ENCODE data around the gene EVA1A.

Gene EVA1A

DNA sequence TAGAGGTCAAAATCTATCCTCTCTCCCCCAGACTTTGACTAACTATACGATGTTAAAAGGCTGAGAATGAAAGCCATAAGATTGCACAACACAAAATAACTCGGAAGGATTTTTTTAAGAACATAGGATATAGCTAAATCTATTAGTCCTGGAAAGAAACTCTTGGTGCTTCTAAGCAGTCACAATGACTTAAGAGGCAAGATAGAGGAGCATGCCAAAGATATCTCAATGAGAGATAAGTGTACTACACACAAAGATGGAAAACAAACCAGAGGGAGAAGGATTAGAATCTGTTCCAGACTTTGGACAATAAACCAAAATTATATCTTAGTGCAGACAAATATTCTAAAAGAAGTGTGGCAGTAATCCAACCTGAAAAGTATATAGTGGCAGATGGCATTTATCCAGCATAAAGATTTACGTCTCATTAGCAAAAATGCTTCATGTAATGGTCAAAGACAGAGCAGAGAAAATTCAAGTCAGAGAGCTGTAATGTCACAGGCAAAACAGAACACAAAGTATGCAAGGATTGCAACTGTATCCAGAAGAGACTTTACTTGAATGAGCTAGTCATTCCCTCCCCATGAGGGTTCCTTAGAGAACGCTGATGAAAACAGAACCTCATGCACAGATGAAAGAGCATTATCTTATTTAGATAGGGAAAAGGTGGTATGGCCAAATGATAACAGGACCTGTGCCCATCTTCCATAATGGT lies 28.8 kb upstream of the EVA1A start:
- no peak for DNase-seq

- DNase-seq = no peak
Measured at GRCh38 chr2:75587954-75588587, 27.3 kb upstream of the EVA1A start.

- no peak for DNase-seq
Measured at GRCh38 chr2:75586971-75587370, 26.2 kb upstream of the EVA1A start.

DNA sequence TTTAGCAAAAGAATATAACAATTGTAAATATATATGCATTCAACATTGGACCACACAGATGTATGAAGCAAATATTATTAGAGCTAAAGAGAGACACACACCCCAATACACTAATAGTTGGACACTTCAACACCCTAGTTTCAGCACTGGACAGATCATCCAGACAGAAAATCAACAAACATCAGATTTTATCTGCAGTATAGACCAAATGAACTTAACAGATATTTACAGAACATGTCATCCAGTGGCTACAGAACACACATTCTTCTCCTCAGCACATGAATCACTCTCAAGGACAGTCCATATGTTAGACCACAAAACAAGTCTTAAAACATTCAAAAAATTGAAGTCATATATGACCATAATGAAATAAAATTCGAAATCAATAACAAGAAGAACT lies 22.1 kb upstream of the EVA1A start:
- no peak for DNase-seq

GRCh38 chr2:75580606-75581005 lies 19.9 kb upstream of the EVA1A start:
- DNase-seq = no peak

DNA sequence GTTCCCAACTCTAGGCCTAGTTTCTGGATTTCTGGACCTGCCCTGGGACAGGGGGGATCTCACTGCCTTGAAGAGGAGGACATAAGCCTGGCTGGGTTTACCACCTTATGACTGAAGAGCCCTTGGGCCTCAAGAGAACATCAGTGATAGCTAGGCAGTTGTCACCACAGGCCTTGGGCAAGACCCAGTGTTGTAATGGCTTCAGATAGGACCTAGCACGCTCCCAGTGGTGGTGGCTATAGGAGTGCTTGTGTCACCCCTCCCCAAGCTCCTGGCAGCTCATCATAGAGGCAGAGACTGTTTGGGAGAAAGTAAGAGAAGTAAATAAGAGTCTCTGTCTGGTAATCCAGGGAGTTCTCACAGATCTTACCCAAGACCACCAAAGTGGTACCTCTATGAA lies 19.4 kb upstream of the EVA1A start:
- no peak for DNase-seq

DNA sequence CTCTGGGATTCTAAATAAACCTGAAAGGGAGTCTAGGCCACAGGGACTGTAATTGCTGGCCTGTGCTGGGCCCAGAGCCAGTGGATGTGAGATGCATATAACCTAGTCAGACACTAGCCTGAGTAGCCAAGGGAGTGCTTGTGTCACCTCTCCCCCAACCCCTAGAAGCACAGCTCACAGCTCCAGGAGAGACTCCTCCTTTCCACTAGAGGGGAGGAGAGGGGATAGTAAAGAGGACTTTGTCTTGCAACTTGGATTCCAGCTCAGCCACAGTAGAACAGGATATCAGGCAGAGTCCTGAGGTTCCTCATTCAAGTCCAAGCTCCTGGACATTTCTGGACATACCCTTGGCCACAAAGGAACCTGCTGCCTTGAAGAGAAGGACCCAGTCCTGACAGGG lies 18.4 kb upstream of the EVA1A start:
- DNase-seq = no peak

DNA sequence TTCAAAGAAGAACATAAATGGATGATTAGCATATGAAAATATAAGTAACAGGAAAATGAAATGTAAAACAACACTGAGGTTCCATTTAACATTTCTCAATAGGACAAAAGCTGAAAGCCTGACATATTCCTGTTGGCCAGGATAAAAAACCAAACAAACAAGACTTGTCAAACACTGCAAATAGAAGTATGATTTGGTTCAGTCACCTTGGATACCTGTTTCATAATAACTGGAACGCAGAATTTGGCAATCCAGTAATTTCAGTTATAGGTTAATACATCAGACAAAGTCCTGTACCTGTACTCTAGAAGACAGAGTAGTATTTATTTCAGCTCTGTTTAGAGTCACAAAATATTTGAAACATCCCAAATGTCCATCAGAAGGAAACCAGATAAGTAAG lies 16.5 kb upstream of the EVA1A start:
- DNase-seq = no peak

DNA sequence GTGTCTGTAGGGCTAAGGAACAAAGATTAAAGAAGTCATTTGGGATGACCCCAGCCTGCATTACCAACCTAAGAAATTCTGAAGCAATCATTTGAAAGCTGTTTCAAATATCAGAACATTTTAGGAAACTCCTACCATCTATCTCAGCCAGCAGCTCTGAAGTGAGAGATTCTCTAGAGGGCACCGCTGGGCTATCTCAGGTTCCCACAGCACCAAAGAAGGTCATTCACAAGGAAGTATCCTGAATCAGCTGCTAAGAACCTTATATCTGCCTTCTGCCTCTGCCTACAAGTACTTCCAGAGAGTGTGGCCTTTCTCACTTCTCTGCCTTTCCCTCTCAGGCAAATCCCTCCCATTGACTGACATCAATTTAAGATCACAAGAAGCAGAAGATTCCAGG lies 13.4 kb upstream of the EVA1A start:
- DNase-seq = no peak

DNA sequence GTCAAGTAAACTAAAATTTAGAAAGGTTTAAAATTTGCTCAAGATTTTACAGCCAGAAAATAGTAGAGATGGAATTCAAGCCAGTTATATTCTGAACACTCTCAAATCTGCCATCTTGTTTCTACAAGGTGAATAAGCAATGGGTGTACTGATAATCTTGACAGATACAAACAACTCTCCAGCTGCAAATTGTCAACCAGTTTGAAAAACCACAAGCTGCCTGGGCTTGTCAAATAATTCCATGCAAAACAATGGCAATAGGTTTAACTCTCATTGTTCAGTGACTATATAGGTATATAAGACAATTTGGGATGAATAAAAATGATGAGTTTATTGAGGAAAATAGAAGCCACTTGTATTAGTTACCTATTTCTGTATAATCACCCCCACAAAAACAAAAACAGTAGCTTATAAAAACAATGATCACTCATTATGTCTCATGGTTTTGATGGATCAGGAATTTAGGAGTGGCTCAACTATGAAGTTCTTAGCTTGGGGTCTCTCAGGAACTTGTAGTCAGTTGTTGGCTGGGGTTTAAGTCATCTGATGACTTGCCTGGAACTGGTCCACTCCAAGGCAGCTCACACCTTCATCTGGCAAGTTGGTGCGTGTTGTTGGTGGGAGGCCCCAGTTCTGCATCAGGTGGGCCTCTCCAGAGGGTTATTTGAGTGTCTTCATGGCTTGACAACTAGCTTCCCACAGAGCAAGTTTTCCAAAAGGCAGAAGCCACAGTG lies 12.6 kb upstream of the EVA1A start:
- no peak for DNase-seq

GRCh38 chr2:75571730-75572430 lies 11.1 kb upstream of the EVA1A start:
- no peak for DNase-seq

GRCh38 chr2:75570948-75571729 lies 10.4 kb upstream of the EVA1A start:
- DNase-seq = no peak

DNA sequence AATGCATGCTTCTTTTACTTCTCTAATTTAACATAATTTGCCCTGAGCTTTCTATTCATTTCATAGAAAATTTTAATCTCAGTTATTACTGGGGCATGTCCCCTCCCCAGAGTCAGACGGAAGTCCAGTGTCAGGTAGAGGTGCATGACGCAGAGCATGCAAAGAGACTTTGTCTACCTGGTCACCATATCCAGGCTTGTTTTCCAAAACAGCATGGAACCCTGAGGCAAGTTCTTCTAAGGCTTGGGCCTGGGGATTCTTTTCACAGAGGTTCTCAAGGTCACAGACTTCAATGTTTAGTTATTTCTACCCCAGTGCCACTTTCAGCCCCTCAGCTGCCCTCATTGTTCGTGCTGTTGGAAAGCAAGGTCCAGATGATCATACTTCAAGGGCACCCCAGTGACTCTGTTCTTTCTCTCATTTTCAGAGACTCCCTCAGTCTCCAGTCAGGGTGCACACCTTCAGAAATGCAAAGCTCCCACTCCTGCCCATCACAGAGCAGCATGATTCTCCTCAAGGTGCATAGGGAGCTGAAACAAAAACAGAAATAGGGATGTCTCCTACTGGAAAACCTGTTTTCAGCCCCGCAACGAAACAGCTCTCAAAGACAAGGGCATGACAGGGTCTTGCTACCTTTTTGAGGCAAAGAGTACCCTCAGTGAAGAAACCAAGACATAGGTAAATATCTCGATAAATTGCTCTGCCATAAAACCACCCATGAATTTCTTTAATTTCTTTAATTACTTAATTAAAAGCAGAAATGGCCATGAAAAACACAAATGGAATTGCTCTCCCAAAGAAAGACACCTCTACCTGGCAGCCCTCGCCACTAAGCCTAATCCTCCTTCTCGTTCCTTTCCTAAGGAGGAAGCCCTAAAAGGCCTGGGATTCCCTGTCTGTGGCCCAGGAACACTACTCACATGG lies 9.5 kb upstream of the EVA1A start:
- DNase-seq = no peak

DNA sequence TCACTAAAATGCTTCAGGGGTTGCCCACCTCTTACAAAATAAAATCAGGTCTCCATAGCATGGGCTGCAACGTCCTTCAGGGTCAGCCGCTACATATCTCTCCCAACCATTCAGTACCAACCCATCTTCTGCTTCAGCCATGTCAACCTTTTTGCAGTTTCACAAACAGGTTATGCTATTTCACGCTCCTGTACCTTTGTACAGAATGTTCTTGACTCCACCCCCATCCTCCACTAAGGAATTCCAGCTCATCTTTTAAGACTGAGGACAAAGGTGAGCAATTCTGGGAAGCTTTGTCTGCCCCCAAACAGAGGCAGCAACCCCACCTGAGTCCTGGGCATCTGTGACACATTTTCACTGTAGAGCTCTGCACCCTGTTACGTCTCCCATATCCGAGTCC lies 8.8 kb upstream of the EVA1A start:
- no peak for DNase-seq

DNA sequence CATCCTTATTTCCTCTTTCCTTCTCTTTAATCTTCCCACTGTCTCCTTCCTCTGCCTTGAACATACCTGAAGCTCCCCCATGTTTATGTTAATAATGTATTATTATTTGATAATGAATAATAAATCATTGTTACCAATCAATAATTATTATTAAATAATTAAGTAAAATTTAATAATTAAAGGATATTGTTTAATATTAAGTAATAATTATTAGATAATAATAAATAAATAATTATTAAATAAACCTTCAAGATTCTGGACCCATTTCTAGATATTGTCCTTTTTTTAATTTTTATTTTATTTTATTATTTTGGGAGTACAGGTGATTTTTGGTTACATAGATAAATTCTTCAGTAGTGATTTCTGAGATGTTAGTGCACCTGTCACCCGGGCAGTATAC lies 7.4 kb upstream of the EVA1A start:
- DNase-seq = no peak

GRCh38 chr2:75565472-75566462 lies 5.0 kb upstream of the EVA1A start:
- DNase-seq = no peak

- no peak for DNase-seq
Measured at GRCh38 chr2:75564713-75565359, 4.1 kb upstream of the EVA1A start.

DNA sequence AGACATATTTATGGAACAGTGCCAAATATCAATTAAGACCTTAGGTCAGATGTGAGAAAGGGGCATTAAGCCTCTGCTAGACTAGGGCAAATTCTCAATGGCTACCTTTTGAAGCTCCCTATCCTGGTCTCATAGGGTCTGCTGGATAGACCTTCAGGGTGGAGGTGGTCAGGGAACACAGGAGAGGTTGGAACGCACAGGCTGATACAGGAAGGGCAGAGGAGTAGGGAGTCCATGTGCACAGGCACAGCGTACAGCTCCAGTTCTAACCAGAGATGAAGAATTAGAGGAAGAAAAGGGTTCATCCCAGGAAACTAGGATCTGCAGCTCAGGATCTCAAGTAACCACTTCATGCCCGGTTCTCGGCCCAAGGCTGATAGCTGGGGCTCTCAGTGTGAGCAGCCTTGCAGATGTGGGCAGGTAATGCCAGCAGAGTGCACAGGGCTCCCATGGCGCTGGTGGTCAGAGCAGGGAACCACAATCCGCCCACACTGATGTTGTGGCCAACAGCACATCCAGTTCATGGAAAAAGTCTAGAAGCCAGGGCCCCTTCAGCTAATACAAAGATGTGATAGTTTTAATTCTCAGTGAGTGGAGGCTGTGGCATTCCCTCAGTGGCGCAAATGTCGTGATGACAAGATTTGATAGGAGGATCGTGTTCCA lies 3.4 kb upstream of the EVA1A start:
- DNase-seq = no peak

DNA sequence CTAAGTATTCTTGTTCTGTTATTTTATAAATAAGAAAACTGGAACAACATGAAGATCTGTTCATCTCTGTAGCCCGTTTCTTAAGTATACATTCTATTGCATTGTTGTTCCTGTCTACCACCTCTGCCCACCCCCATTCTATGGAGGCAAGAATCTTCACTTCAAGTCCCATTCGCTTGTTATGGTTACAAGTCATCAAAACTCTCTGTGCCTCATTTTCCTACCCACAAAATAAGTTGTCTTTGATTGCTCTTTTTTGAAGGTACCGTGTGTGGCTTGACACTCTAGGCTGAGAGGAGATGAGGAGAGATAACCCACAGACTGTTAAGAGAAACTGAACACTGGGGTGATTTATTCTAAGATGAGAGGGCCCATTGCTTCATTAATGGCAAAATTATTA lies 2.9 kb upstream of the EVA1A start:
- DNase-seq = no peak

Measured in cerebellar nuclear complex (tissue), 1 donor.